GM19328 (cell line): Measurements from ENCODE around the gene RBAK.
"Not testable (repeated sequence)": the region's sequence is repeated elsewhere in the genome, so short reads cannot be mapped to it uniquely, and the experiment has no call there.

Experiments used
- ATAC-seq: cut with Tn5 transposase; IDR thresholded peaks from one replicate; pipeline ENCODE4 v1.9.1; 2021; ENCODE audit warnings: mild to moderate bottlenecking, moderate library complexity; ENCODE audit not compliant: unreplicated experiment

RBAK gene

GRCh38 chr7:5045558-5046396, at the start of gene RBAK:
Gene RBAK, plus strand, starts transcription at chr7:5045860. Its CDS starts 2,217 bp downstream, at chr7:5048077.
- ATAC-seq = peak; percentile 99

GRCh38 chr7:4996696-4997222, 48.9 kb upstream of the RBAK start:
- no peak for ATAC-seq

- ATAC-seq = no peak
Measured at GRCh38 chr7:4998244-4998643, 47.4 kb upstream of the RBAK start.

GRCh38 chr7:4998910-4999309, 46.8 kb upstream of the RBAK start:
- ATAC-seq = no peak

GRCh38 chr7:4999369-4999950, 46.2 kb upstream of the RBAK start:
- no peak for ATAC-seq

GRCh38 chr7:5001003-5001402, 44.7 kb upstream of the RBAK start:
- ATAC-seq = no peak

GRCh38 chr7:5001911-5002310, 43.7 kb upstream of the RBAK start:
- no peak for ATAC-seq

GRCh38 chr7:5005066-5005465, 40.6 kb upstream of the RBAK start:
- no peak for ATAC-seq

- ATAC-seq = no peak
Measured at GRCh38 chr7:5012985-5013384, 32.7 kb upstream of the RBAK start.

GRCh38 chr7:5015936-5016335, 29.7 kb upstream of the RBAK start:
- not testable (repeated sequence) for ATAC-seq

- ATAC-seq = not testable (repeated sequence)
Measured at GRCh38 chr7:5017626-5018025, 28.0 kb upstream of the RBAK start.

GRCh38 chr7:5020098-5020497, 25.6 kb upstream of the RBAK start:
- no peak for ATAC-seq

GRCh38 chr7:5020976-5021550, 24.6 kb upstream of the RBAK start:
- not testable (repeated sequence) for ATAC-seq

- ATAC-seq = not testable (repeated sequence)
Measured at GRCh38 chr7:5023626-5024025, 22.0 kb upstream of the RBAK start.

- ATAC-seq = not testable (repeated sequence)
Measured at GRCh38 chr7:5027796-5028410, 17.8 kb upstream of the RBAK start.

- not testable (repeated sequence) for ATAC-seq
Measured at GRCh38 chr7:5033186-5033585, 12.5 kb upstream of the RBAK start.

- ATAC-seq = no peak
Measured at GRCh38 chr7:5035276-5035675, 10.4 kb upstream of the RBAK start.

GRCh38 chr7:5036446-5036845, 9.2 kb upstream of the RBAK start:
- ATAC-seq = no peak

- ATAC-seq = no peak
Measured at GRCh38 chr7:5041047-5041446, 4.6 kb upstream of the RBAK start.

GRCh38 chr7:5043661-5044060, 2.0 kb upstream of the RBAK start:
- ATAC-seq = no peak

- not testable (repeated sequence) for ATAC-seq
Measured at GRCh38 chr7:5046397-5046732, 705 bp downstream of the RBAK start.
